Right lobe of liver (tissue), 6 donors: Measurements from ENCODE around the gene OIT3. TPM values are rescaled to one million over a fixed set of nuclear protein-coding genes. Genes with fewer than 3 reads are reported as not detected.

Experiments
- ATAC-seq, 4 donors: fragments of 200-7000 bp; cut with Tn5 transposase; one replicate each; pipeline ENCODE4 v1.9.1; 2020; ENCODE audit warnings: mild to moderate bottlenecking in 4 of 4, moderate library complexity in 4 of 4
- DNase-seq, 3 donors: peaks; one replicate each; pipeline ENCODE4 v3.0.0-alpha.2; 2020
- H3K27ac ChIP-seq, 3 donors: fragments of 200-600 bp; one replicate each; pipeline ENCODE4 v1.8.0; 2022
- H3K27me3 ChIP-seq, 2 donors: fragments of 200-600 bp; one replicate each; pipeline ENCODE4 v1.8.0; 2022
- H3K36me3 ChIP-seq, 4 donors: fragments of 200-600 bp; sonication (generic) in 1 of 4; one replicate each; pipeline versions ENCODE4 v1.5.1 to v1.8.0; 2017 to 2022; ENCODE audit warnings: control low read depth in 1 of 4
- H3K4me1 ChIP-seq, 4 donors: fragments of 200-600 bp; sonication (generic) in 1 of 4; one replicate each; pipeline versions ENCODE4 v1.5.1 to v1.8.0; 2017 to 2022; ENCODE audit warnings: control low read depth in 1 of 4
- H3K4me3 ChIP-seq, 3 donors: fragments of 200-600 bp; one replicate each; pipeline ENCODE4 v1.8.0; 2022
- H3K9me3 ChIP-seq, 4 donors: fragments of 200-600 bp; sonication (generic) in 1 of 4; one replicate each; pipeline versions ENCODE4 v1.5.1 to v1.8.0; 2017 to 2022; ENCODE audit warnings: control low read depth in 1 of 4
- POLR2A ChIP-seq: fragments of 450-650 bp; IDR thresholded peaks from one replicate; pipeline ENCODE4 v1.6.1; 2017; ENCODE audit warnings: antibody characterized with exemption, mild to moderate bottlenecking
- WGBS: methylation state at CpG from one replicate; pipeline ENCODE4 v1.1.6; 2018; ENCODE audit warnings: low coverage, low lambda C conversion rate; ENCODE audit not compliant: insufficient coverage; ENCODE audit errors: missing lambda C conversion rate; 5-methylcytosine and 5-hydroxymethylcytosine counted together
- intact Hi-C, 2 donors: fragments of 100-400 bp; cut with DNase I; formaldehyde crosslinking; loops; one replicate each; pipeline versions ENCODE4 v1.11.2 to v1.14.1; 2022
- total RNA-seq, 6 experiments: library from RNA; depleted of rRNA in 2 of 6; stranded (reverse); fragments of >200 nt in 2 of 6; fragmentation: NEBNext Ultra II Directional in 3 of 6; extraction: Animal tissue kit (Norgen Biotek cat#: 25700) in 3 of 6; gene quantifications; one replicate each; pipeline versions ENCODE4 v1.1.0 to v1.2.4, GENCODE V29; 2016 to 2023
- TF ChIP-seq, protein P1 (sequence below), 4 donors: fragments of 200-600 bp in 3 of 4; fragments of 450-650 bp in 1 of 4; IDR thresholded peaks; one replicate each; pipeline versions ENCODE4 v1.5.1 to v1.8.0; 2016 to 2022; ENCODE audit warnings: antibody characterized with exemption in 4 of 4, mild to moderate bottlenecking in 2 of 4
- donor health status: DM: no; HTN: yes; CAD: no.
- donor health status: DM: no; HTN: no; CAD: no.
- donor health status: DM: no; HTN: no; CAD: no.
- donor health status: DM: no; HTN: yes; CAD: no.
- donor health status: DM: no; HTN: yes; CAD: no.

Gene OIT3
- total RNA-seq, 6 experiments from 2014 or later: 24.4 to 78.2 (median 48.7) TPM

DNA sequence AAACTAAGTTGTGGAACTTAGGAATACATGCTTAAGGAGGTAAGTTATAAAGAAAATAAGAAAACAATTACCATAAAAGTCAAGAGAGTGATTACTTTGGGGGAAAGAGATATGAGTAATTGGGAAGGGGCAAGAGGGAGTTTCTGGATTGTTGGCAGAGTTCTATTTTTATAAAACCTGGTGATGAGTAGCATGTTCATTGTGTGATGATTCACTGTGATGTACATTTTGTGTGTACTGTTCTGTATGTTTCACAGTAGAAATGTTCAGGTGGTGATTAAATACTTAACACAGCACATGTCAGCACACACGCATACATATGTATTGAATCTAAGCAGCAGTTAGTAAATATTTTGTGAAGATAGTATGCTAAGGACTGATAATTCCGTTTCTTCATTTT, 9.7 kb upstream of the OIT3 start:
- intact Hi-C loops: no loop called here
- 74% methylated on average over 2 of the region's 2 CpGs for WGBS
- ATAC-seq (no peak), DNase-seq (no peak)
- Histone ChIP-seq H3K27ac (no peak overlapping the region), H3K9me3 (no peaks in the 10 kb centered on the region), H3K4me1 (no peaks in the 10 kb centered on the region), H3K27me3 (no peaks in the 10 kb centered on the region), H3K36me3 (no peaks in the 10 kb centered on the region), H3K4me3 (no peak overlapping the region)
- TF ChIP-seq POLR2A: no peak
- TF ChIP-seq, protein P1, sequence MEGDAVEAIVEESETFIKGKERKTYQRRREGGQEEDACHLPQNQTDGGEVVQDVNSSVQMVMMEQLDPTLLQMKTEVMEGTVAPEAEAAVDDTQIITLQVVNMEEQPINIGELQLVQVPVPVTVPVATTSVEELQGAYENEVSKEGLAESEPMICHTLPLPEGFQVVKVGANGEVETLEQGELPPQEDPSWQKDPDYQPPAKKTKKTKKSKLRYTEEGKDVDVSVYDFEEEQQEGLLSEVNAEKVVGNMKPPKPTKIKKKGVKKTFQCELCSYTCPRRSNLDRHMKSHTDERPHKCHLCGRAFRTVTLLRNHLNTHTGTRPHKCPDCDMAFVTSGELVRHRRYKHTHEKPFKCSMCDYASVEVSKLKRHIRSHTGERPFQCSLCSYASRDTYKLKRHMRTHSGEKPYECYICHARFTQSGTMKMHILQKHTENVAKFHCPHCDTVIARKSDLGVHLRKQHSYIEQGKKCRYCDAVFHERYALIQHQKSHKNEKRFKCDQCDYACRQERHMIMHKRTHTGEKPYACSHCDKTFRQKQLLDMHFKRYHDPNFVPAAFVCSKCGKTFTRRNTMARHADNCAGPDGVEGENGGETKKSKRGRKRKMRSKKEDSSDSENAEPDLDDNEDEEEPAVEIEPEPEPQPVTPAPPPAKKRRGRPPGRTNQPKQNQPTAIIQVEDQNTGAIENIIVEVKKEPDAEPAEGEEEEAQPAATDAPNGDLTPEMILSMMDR (IDR thresholded peaks at IDR 0.05): no peak

DNA sequence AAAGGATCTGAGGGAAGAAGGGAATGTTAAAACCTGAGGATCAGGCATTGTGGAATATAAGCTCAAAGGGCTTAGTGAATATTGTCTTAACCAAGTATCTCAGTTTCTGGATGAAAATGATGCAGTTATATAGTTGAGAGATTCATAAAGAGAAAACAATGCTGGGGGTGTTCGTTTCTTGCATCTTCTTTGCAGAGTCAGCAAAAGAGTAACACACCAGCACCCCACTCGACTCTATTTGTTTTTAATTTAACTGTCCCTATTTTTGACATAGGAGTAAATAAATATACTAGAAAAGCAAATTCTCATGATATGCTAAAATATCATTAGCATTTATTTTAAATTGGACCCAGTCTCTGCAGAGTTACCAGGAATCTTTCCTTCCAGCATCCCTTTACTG, 7.6 kb upstream of the OIT3 start:
- H3K36me3 ChIP-seq: no peaks in the 10 kb centered on the region
- TF ChIP-seq POLR2A: no peak
- TF ChIP-seq, protein P1 (IDR thresholded peaks at IDR 0.05): no peak
- ATAC-seq: no peak
- no peaks in the 10 kb centered on the region for H3K9me3 ChIP-seq
- intact Hi-C loops: no loop called here
- no peak for DNase-seq
- H3K4me1 ChIP-seq: no peaks in the 10 kb centered on the region
- WGBS: 40% methylated on average over 2 of the region's 2 CpGs
- H3K27me3 ChIP-seq: no peaks in the 10 kb centered on the region
- H3K4me3 ChIP-seq: no peak overlapping the region
- peak overlapping the region in 1 of 3 donors; percentile 47 for H3K27ac ChIP-seq

DNA sequence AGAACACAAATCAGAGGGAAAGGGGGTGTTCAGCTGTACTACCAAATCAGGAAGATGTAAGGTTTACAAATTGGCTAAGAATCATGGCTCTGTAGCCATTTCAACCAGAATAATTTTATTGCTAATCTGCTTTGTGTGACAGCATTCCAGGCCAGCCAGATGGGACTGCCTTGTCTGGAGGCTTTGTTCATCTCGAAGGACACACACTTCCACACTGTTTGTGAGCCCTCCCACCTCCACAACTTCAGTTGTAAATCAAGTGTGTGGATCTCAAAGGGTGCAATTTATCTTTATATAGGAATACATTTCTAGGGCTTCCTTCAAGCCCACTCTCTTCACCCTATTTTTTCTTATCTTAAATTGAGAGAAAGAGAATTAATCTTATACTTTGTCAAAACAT, 6.9 kb upstream of the OIT3 start:
- TF ChIP-seq, protein P1 (IDR thresholded peaks at IDR 0.05): no peak
- no peak for TF ChIP-seq POLR2A
- no peak for DNase-seq
- ATAC-seq: peak in 3 of 4 donors; percentile 10 to 42 (median 13)
- H3K4me1 ChIP-seq: peaks cover 0 to 3% (median 1%) of the 10 kb centered on the region in 4 donors
- peak overlapping the region in 1 of 3 donors; percentile 47 for H3K27ac ChIP-seq
- WGBS: 82% methylated on average over 1 of the region's 1 CpG
- H3K27me3 ChIP-seq: no peaks in the 10 kb centered on the region
- H3K9me3 ChIP-seq: no peaks in the 10 kb centered on the region
- no peaks in the 10 kb centered on the region for H3K36me3 ChIP-seq
- H3K4me3 ChIP-seq: no peak overlapping the region
- intact Hi-C loops: no loop called here

DNA sequence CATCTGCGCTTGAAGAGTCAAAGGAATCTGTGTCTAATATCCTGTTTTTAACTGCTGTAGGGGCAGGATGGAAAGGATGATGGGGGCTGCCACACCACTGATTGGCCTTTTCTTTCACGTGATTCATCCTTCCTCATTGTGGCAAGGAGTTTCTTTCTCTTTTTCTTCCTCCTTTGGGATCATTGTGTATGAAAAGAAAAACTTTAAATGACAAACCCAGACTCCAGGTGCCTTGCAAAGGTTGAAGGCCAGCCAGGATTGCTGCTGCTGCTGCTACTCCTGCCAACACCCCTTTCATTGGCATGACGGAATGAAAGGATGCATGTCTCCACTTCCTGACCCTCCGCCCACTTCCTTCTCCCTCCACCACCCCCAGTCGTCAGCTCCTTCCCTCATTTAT, 6.5 kb upstream of the OIT3 start:
- peak; percentile 47 to 66 (median 62) for ATAC-seq
- Histone ChIP-seq H3K4me1 (peaks cover 0 to 6% (median 3%) of the 10 kb centered on the region in 4 donors), H3K27me3 (no peaks in the 10 kb centered on the region), H3K9me3 (no peaks in the 10 kb centered on the region), H3K4me3 (no peak overlapping the region), H3K36me3 (no peaks in the 10 kb centered on the region), H3K27ac (peak overlapping the region in 1 of 3 donors; percentile 47)
- no peak for DNase-seq
- TF ChIP-seq, protein P1 (IDR thresholded peaks at IDR 0.05): no peak
- no peak for TF ChIP-seq POLR2A
- 47% methylated on average over 5 of the region's 5 CpGs for WGBS
- intact Hi-C loops: no loop called here

DNA sequence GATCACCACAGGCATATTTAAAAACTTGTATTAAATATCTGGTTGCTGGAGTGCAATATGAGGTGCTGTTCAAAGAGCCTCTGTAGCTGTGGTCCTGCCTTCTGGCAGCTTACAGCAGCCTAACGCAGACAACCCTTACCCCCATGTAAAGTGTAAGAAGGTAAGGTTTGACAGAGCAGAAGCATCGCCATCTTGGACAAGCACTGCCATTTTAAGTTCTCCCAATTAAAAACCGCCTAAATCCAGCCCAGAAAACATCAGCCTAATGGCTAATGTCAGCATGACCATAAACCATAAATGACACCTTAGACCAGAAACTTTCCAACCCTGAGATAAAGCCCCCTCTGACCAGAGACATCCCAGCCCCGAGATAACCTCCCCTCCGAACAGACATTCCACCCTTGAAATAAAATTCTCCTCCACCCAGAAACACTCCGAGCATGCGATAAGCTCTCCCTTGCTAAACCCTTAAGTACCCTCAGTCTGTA, 5.3 kb upstream of the OIT3 start:
- H3K4me3 ChIP-seq: no peak overlapping the region
- TF ChIP-seq, protein P1 (IDR thresholded peaks at IDR 0.05): no peak
- no peak for TF ChIP-seq POLR2A
- H3K9me3 ChIP-seq: no peaks in the 10 kb centered on the region
- no peaks in the 10 kb centered on the region for H3K27me3 ChIP-seq
- H3K4me1 ChIP-seq: peaks cover 0 to 17% (median 6%) of the 10 kb centered on the region in 4 donors
- DNase-seq: no peak
- H3K27ac ChIP-seq: no peak overlapping the region
- intact Hi-C loops: no loop called here
- H3K36me3 ChIP-seq: no peaks in the 10 kb centered on the region
- 74% methylated on average over 7 of the region's 7 CpGs for WGBS
- no peak for ATAC-seq
